HG02870 (cell line): ENCODE measurements around the gene PIP4P1.
"Not testable (repeated sequence)": the region's sequence is repeated elsewhere in the genome, so short reads cannot be mapped to it uniquely, and the experiment has no call there.

Source experiments
- ATAC-seq: cut with Tn5 transposase; IDR thresholded peaks from one replicate; pipeline ENCODE4 v1.9.1; 2021; ENCODE audit warnings: mild to moderate bottlenecking, moderate library complexity; ENCODE audit not compliant: unreplicated experiment

Gene PIP4P1

GRCh38 chr14:20461225-20462141, at the start of gene PIP4P1:
Gene PIP4P1, minus strand, starts transcription at chr14:20461434. Its CDS starts 109 bp downstream, at chr14:20461325.
- peak; percentile 93 for ATAC-seq

- no peak for ATAC-seq
These were observed 47.1 kb upstream of the PIP4P1 start for GRCh38 chr14:20508367-20508766.

DNA sequence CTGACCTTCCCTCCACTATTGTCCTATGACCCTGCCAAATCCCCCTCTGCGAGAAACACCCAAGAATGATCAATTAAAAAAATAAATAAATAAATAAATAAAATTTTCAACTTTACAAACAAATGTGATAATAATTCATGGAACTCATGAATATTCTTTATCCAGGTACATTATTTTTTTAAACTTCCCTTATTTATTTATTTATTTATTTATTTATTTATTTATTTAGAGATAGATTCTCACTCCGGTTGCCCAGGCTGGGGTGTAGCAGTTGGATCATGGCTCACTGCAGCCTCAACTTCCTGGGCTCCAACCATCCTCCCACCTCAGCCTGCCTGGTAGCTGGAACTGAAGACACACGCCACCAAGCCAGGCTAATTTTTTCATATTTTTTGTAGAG, 46.3 kb upstream of the PIP4P1 start:
- not testable (repeated sequence) for ATAC-seq

DNA sequence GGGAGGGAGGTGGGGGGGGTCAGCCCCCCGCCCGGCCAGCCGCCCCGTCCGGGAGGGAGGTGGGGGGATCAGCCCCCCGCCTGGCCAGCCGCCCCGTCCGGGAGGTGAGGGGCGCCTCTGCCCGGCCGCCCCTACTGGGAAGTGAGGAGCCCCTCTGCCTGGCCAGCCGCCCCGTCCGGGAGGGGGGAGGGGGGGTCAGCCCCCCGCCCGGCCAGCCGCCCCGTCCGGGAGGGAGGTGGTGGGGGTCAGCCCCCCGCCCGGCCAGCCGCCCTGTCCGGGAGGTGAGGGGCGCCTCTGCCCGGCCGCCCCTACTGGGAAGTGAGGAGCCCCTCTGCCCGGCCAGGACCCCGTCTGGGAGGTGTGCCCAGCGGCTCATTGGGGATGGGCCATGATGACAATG, 45.5 kb upstream of the PIP4P1 start:
- not testable (repeated sequence) for ATAC-seq

- ATAC-seq, result not testable (repeated sequence)
These were observed 45.0 kb upstream of the PIP4P1 start for GRCh38 chr14:20506276-20506675.

DNA sequence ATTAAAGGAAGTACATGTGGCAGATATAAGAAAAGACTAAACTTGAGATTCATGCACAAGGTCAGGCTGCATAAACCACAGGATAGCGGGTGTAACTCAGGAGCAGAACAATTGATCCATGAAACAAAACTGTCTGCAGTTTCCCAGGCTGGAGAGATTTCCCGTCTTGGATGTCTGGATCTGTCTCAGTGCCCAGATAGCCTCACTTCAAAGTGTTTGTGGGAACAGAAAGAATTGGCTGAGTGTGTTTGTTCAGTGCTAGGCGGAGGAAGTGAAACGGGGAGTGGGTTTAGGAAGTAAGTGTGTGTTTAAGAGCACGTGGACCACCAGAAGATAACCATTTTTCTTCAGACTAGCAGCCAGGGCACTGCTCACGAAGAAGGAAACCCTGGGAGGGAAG, 42.7 kb upstream of the PIP4P1 start:
- no peak for ATAC-seq

- no peak for ATAC-seq
These were observed 40.1 kb upstream of the PIP4P1 start for GRCh38 chr14:20501346-20501745.

GRCh38 chr14:20499881-20500280, 38.6 kb upstream of the PIP4P1 start:
- no peak for ATAC-seq

- no peak for ATAC-seq
These were observed 37.9 kb upstream of the PIP4P1 start for GRCh38 chr14:20499108-20499507.

DNA sequence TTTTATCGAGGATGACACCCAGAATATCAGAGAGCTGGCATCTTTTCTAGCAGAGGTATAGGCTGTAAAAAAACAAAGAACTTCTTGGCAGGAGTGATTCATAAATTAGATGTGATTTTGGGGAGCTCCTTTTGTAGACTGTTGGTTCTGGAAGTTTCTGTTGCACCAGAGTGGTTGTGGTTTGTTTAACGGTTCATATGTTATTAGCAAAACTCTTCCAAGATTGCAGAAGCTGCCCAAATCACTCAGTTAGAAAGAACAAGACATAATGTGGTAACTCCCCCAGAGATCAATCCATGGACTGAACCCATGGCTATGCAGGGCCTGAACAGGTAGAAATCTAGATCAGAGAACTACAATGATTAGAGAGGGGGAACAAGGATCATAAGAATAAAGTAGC, 37.4 kb upstream of the PIP4P1 start:
- no peak for ATAC-seq

DNA sequence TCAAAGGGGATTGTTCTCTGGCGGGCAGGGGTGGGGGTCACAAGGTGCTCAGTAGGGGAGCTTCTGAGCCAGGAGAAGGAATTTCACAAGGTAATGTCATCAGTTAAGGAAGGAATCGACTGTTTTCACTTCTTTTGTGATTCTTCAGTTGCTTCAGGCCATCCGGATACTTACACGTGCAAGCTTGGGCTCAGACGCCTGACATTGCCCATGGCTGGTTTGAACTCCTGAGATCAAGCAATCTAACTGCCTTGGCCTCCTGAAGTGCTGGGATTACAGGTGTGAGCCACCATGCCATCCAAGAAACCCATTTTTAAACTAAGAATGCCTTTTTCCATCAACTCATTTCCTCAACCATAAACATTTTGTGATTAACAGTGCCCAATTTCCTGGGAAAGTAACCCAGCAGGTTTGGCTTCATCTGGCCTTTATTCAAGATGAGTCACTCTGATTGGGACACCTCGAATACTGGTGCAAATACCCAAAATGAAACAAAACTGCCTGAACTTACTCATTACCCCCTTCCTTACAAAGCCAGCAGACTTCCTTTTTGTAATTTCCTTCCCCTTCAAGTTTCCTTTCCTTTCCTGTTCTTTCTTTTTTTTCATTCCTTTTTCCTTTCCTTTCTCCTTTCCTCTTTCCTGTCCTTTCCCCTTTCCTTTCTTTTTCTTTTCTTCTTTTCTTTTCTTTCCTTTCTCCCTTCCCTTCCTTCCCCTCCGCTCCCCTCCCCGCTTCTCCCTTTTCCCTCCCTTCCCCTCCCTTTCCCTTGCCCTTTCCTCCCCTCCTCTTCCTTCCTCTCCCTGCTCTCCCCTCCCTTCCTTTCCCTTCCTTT, 33.9 kb upstream of the PIP4P1 start:
- no peak for ATAC-seq

GRCh38 chr14:20493634-20494033, 32.4 kb upstream of the PIP4P1 start:
- ATAC-seq, result no peak

GRCh38 chr14:20492486-20492885, 31.3 kb upstream of the PIP4P1 start:
- no peak for ATAC-seq

- ATAC-seq, result no peak
These were observed 29.3 kb upstream of the PIP4P1 start for GRCh38 chr14:20490563-20490962.

DNA sequence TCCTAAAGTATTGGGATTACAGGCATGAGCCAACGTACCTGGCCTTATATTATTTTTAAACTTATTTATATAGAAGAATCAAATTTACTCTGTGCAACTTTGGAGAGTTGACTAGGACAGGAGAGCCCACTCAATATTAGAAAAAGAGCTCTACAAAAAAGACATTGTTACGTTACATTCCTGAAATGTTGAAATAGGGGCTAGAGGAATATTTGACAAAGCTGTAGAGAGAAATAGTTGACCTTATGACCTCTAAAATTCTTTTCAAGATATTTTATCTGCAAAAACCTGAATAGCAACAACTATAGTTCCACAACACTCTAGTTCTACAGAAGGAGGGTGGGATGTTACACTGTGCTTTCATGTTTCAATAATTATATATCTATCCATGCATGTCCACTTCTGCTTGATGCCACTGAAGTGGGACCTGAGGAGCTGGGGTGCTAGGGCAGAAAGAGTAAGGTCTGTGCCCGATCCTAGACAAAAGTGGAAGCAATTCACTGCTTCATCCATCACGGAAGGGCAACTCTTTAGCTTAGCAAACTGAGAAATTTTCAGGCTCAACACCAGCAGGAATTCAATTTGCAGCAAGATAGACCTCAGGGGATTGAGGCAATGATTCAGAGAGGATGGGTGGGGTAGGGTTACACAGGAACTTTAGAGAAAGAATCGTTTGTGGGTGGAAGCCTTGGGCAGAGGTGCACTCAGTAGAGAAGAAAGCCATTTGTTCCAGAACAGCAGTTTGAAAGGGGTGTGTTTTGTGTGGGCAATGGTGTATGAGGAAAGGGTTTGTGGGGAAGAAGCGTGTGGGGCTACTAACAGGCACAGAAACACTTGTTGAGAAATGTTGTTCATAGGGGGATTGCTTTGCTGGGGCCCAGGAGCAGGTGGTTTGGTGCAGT, 28.1 kb upstream of the PIP4P1 start:
- ATAC-seq, result peak; percentile 26

- no peak for ATAC-seq
These were observed 26.1 kb upstream of the PIP4P1 start for GRCh38 chr14:20487396-20487725.

DNA sequence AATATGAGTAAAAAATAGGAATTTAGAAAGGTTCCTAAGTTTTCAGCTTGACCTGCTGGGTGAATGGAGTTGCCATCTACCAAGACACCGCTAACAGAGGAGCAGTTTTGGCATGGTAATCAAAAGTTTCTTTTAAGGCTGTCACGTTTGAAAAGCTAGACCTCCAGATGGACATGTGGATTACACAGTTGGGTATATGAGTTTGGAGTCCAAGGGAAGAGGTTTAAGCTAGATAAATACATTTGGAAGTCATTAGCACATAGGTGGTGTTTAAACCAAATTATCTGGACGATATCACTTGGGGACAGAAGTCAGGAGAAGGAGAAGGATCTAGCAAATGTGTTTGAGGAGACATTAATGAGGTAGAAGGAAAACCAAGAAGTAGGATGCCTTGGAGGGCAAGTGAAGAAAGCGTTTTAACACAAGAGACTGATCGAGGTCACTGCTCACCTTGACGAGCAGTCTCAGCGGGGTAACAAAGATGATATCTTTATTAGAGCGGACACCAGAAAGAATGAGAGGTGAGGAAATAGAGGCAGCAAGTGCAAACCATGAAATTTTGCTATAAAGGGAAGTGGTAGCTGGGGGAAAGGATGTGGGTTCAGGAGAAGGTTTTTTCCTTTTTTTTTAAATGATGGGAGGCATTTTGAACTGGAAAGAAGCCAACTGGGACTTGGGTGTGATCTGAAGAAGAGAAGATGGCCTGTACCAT, 25.6 kb upstream of the PIP4P1 start:
- ATAC-seq, result no peak

DNA sequence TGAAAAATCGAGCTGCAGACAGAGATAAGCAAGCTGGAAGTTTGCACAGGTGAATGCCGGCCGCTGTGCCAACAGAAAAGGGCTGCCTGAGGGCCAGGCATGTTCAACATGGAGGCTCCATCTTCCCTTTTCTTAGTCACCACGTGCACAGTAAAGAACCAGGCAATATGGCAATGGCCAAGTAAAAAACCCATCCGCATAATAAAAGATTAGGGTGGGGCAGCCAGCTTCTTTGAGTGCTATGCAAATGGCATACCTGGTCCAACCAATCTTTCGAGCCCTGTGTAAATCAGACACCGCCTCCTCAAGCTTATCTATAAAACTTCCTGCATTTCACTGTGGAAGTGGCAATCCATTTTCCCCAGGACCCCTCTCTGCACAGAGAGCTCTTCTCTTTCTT, 24.7 kb upstream of the PIP4P1 start:
- ATAC-seq, result no peak

GRCh38 chr14:20482382-20482781, 21.1 kb upstream of the PIP4P1 start:
- ATAC-seq, result no peak

DNA sequence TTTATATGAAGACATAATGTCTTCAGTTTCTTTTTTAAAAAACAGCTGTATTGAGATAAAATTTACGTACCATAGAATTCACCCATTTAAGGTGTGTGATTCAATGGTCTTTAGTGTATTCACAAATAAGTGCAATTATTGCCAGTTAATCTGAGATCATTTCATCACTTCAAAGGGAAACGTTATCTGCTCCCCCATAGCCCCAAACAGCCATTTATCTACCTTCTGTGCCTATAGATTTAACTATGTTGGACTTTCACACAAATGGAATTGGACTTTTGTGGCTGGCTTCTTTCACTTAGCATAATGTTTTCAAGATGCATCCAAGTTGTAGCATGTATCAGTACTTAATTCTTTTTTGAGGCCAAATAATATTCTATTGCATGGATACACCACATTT, 17.7 kb upstream of the PIP4P1 start:
- no peak for ATAC-seq
